ENCODE results near the gene XKR7.

XKR7 gene

GRCh38 chr20:31945319-31945718 is 22.6 kb upstream of the XKR7 start:
- no peak for DNase-seq

- DNase-seq: no peak
These were observed 22.2 kb upstream of the XKR7 start for GRCh38 chr20:31945785-31946184.

DNA sequence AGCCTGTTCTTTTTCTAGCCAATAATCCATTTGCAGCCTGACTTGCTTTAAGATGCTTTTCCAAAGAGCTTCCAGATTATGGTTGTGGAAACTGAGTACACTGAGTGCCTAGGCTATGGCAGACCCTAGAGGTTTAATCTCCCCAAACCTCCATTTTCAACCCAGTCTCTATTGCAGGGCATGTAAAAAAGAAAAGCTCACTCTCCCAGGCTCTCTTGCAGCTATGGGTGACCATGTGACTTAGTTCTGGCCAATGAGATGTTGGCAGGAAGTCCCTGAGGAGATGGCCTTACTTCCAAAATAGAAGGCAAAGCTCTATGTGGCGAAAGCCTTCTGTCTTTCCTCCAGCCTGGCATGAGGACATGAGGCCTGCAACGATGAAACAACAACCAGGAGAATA is 19.9 kb upstream of the XKR7 start:
- no peak for DNase-seq

GRCh38 chr20:31949877-31950646 is 17.9 kb upstream of the XKR7 start:
- no peak for DNase-seq

DNA sequence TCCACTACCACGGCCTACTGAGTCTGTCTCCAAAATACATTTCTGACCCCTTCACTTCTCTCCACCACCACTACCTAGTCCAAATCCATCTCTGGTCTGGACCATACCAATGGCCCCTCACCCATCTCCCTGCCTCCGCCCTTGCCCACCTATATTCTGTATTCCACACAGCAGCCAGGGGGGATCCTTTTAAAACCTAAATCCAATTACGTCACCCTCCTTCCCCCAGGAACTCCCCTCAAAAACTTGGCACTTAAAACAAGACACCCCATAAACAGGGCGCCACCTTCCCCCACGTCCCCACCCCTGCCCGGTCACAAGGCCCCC is 16.8 kb upstream of the XKR7 start:
- DNase-seq: no peak

GRCh38 chr20:31951530-31952453 is 16.2 kb upstream of the XKR7 start, which contains the start of gene PDRG1:
Gene PDRG1, minus strand, starts transcription at chr20:31952046. Its CDS starts 85 bp downstream, at chr20:31951961.
- peak; percentile 97 for DNase-seq

GRCh38 chr20:31953556-31954148 is 14.3 kb upstream of the XKR7 start:
- no peak for DNase-seq

- no peak for DNase-seq
These were observed 13.5 kb upstream of the XKR7 start for GRCh38 chr20:31954500-31954899.

DNA sequence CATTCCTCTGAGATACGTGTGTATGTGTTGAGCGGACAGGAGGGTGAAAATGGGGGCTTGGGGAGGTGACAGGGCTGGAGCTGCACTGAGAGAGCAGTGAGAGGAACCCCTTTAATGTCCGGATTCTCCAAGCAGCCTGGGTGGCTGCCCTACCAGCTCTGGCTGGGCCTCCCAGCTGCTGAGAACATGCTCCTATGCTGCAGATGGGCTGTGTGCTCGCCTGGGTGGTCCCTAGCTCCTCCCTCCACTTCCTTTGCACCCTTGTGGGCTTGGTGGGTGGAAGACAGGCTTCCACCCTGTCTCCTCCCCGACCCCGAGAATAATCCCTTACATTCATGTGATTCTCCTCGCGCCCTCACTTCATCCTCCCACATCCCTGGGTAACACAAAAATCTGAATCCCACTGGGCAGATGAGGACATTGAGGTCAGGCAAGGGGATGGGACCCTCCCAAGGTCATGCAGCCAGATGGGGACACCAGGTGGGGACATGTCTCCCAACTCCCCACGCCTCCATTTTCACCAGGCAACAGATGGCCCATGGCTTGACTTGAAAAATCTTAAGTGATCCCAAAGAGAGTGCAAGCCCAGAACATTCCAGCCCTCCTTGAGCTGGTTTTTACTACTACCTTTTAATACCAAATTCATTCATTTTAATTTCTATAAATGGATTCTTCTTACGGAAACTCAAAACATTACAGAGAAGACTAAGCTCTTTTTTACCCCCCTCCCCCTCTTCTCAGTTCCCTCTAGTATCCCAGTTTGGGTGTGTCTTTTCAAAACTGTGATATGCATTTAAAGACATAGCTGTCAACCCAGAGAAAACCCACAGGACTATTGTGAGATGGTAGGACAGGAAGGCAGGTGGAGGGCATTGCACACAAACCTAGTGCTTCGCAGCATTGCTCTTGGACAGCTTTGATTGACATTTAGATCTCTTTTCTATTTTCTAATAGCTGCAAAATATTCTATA is 11.1 kb upstream of the XKR7 start:
- DNase-seq: no peak

DNA sequence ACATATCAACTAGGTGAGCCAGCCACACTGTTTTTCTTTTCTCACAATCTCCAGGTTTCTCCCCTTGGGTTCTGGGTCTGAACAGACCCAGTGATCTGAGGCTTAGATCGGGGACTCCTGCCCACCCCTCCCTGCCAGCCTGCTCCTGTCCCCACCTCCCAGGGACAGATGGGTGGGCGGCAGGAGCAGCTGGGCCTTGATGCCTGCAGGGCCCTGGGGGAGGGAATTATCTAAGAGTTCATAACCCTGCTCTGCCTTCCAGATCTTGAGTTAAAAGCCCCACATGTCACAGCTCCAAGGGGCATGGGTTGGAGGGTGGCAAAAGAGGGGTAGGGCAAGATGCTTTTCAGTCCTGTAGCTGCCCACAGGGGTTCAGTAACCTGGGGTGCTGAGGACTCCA is 5.2 kb upstream of the XKR7 start:
- no peak for DNase-seq

DNA sequence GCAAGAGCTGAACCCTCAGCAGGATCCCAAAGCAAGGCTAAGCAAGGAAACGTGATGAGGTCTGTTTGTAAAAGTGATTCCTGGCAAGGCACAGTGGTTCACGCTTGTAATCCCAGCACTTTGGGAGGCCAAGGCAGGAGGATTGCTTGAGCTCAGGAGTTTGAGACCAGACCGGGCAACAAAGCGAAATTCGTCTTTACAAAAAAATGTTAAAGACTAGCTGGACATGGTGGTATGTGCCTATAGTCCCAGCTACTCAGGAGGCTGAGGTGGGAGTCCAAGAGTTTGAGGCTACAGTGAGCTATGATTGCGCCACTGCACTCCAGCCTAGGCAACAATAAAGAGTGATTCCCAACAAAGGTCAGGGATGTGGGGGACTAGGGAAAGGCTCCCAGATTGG is 4.1 kb upstream of the XKR7 start:
- no peak for DNase-seq

- no peak for DNase-seq
These were observed 828 bp upstream of the XKR7 start for GRCh38 chr20:31966991-31967655.

DNA sequence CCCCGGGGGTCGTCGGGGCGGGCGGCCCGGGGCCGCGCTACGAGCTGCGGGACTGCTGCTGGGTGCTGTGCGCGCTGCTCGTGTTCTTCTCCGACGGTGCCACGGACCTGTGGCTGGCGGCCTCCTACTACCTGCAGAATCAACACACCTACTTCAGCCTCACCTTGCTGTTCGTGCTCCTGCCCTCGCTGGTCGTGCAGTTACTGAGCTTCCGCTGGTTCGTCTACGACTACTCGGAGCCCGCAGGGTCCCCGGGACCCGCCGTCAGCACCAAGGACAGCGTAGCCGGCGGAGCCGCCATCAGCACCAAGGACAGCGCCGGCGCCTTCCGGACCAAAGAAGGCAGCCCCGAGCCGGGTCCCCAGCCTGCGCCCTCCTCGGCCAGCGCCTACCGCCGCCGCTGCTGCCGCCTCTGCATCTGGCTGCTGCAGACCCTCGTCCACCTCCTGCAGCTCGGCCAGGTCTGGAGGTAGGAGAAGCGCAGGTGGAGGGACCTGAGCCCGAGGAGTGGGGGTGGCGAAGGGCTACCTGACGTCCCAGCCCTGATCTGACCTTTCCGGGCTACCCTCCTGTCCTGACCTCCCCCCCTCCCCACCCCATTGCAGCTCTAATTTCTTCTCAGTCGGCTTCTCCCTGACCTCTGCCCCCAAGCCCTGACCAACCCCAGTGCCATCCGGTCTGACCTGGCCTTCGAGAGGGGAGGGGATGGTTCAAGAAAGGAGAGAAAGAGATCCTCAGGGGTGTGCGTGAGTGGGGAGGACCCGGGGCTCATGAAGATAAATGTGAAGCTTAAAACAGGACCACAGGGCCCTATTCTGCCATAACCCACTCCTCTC is 558 bp downstream of the XKR7 start:
- DNase-seq: peak; percentile 85

DNA sequence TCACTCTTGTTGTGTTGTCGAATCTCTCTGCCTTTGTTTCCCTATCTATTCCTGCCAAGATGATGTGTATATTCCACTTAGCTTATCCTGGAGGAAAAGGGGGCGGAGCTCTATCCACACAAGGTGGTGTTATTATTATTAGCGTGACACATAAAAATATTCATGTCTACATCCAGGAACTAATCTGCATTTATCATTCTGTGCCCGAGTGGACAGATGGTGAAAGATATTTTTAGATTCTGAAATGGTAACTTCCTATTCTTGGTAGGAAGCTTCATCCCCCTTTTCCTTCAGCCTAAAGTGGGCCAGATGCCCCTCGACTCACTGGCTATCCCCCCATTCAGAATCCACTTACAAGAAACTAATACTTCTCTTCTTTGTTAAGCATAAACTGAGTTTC is 2.0 kb downstream of the XKR7 start:
- no peak for DNase-seq

DNA sequence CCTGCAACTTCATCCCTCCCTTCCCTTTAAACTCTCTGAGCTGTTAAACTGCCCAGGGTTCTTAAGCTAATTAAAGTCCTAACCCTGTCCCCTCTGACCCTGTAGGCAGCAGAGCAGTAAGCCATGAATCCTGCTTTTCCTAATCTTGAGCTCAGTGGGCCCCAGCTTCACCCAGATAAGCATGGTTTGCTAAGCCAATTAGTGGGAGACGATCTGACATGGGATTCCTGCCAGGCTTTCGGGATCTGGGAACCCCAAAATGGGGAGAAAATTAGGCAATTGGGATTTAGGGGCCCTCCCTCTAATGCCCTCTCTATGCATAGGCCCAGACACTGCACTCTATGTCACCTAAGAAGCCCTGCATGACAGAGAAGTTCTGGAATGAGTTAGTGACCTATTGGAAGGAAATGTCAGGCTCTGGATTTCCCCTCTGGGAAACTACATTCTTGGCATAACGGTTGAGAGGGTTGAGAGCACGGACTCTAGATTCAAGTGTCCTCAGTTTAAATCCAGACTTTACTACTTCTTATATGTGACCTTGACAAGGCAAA is 4.6 kb downstream of the XKR7 start:
- DNase-seq: no peak

GRCh38 chr20:31974296-31974695 is 6.3 kb downstream of the XKR7 start:
- DNase-seq: no peak

DNA sequence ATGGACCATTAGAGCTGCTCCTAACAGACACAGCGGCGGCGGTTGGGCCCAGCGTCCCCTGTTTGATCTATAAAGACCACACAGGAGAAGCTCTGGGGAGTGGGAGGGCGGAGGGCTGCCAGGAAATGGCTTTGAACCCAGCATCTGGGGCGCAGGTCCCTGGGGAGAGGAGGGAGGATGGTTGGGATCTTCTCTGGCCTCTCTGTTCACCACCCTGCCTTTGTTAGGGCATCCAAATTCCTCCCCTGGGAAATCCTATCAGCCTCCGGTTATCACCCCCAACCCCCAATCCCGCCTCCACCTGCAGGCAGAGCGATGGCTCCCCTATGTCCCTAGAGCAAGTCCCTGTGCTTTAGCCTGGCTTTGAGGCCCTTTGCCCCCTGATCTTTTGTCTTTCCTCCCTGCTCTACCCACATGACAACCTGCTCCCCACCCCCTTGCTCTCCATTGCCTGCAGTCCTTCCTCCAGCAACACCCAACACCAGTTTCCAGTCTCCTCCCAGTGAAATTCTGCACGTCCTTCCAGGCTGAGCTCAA is 7.1 kb downstream of the XKR7 start:
- DNase-seq: no peak

DNA sequence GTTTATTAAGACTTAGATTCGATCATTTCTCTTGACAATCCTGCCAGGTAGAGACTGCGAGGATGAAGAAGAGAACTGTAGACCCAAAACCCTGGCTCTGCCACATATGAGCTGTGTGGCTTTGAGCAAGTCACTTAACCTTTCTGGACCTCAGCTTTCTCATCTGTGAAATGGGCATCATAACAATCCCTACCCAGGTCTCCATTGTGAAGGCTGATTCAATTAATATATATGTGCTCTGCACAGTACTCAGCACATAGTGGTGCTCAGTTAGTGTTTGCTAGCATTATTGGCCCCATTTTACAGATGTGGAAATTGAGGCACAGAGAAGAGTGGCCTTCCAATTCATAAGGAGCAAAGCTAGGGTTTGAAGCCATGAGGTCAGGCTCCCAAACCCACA is 7.9 kb downstream of the XKR7 start:
- no peak for DNase-seq

GRCh38 chr20:31977080-31977479 is 9.1 kb downstream of the XKR7 start:
- DNase-seq: no peak

DNA sequence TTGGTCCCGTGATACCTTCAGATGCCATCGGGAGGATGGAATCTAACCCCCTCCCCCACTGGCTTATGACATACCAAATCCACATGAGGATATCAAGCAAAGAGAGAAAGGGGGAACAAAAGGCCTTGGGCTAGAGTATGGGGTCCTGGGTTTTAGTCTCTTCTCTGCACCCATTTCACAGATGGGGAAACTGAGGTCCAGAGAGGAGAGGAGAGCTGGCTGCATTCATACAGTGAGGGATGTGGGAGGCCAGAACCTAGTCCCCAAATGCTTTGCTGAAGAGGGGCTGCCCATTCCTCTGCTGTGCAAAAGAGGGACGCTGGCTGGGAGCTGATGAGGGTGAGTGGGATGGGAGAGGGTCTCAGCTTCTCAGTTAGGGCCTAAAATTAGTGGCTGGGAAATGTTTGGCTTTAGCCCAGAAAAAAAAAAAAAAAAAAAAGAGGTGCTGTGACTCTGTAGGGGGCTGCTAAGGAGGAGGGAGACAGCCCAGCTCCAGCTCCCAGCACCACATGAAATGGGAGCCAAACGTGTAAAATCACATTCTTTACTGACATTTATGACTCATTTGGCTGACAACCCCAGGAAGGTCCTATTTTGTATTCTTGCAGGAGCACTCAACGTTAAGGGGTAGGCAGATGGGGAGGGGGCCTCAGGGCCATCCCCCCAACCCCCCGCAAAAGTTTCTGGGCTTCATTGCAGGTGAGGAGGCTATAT is 11.9 kb downstream of the XKR7 start:
- no peak for DNase-seq

All from T-helper 9 cell (primary cell).